Measurements from ENCODE around the gene SSR1.

The SSR1 gene

GRCh38 chr6:7230327-7230691, 82.7 kb downstream of the SSR1 start:
- DNase-seq (ENCODE audit: low read depth, low spot score), result no peak
- no peaks in the 10 kb centered on the region for H3K4me1 ChIP-seq (ENCODE audit: insufficient read depth, insufficient read length)
- no peak for TF ChIP-seq SUZ12 (IDR thresholded peaks at IDR 0.05; ENCODE audit: extremely low read depth, insufficient read depth, insufficient read length)
- TF ChIP-seq YY1 (IDR thresholded peaks at IDR 0.05; ENCODE audit: insufficient read depth, insufficient read length), result no peak
- no peak for TF ChIP-seq ZNF274 (IDR thresholded peaks at IDR 0.05; ENCODE audit: low read depth, low read length)
- H3K9me3 ChIP-seq (ENCODE audit: insufficient read depth, low read length), result no peaks in the 10 kb centered on the region
- H3K27me3 ChIP-seq (ENCODE audit: insufficient read depth, insufficient read length), result no peaks in the 10 kb centered on the region
- H3K9ac ChIP-seq (ENCODE audit: insufficient read length, low read depth), result no peak overlapping the region
- H3K4me3 ChIP-seq (ENCODE audit: insufficient read length, low read depth), result no peak overlapping the region
- H3K36me3 ChIP-seq (ENCODE audit: insufficient read depth, insufficient read length, low read length), result peaks cover 77% of the 10 kb centered on the region

- Histone ChIP-seq H3K27me3 (ENCODE audit: insufficient read depth, insufficient read length) (no peaks in the 10 kb centered on the region), H3K36me3 (ENCODE audit: insufficient read depth, insufficient read length, low read length) (peaks cover 79% of the 10 kb centered on the region)
- TF ChIP-seq ZNF274 (IDR thresholded peaks at IDR 0.05; ENCODE audit: low read depth, low read length) (no peak), SUZ12 (IDR thresholded peaks at IDR 0.05; ENCODE audit: extremely low read depth, insufficient read depth, insufficient read length) (no peak), YY1 (IDR thresholded peaks at IDR 0.05; ENCODE audit: insufficient read depth, insufficient read length) (no peak)
Observed at GRCh38 chr6:7229376-7230326, 83.3 kb downstream of the SSR1 start.

GRCh38 chr6:7228662-7229375, 84.2 kb downstream of the SSR1 start:
- Histone ChIP-seq H3K27me3 (ENCODE audit: insufficient read depth, insufficient read length) (no peaks in the 10 kb centered on the region), H3K9me3 (ENCODE audit: insufficient read depth, low read length) (no peaks in the 10 kb centered on the region), H3K4me3 (ENCODE audit: insufficient read length, low read depth) (no peak overlapping the region), H3K4me1 (ENCODE audit: insufficient read depth, insufficient read length) (no peaks in the 10 kb centered on the region), H3K9ac (ENCODE audit: insufficient read length, low read depth) (no peak overlapping the region), H3K36me3 (ENCODE audit: insufficient read depth, insufficient read length, low read length) (peaks cover 75% of the 10 kb centered on the region)
- no peak for TF ChIP-seq ZNF274 (IDR thresholded peaks at IDR 0.05; ENCODE audit: low read depth, low read length)
- no peak for TF ChIP-seq YY1 (IDR thresholded peaks at IDR 0.05; ENCODE audit: insufficient read depth, insufficient read length)
- no peak for TF ChIP-seq SUZ12 (IDR thresholded peaks at IDR 0.05; ENCODE audit: extremely low read depth, insufficient read depth, insufficient read length)
- no peak for DNase-seq (ENCODE audit: low read depth, low spot score)

More at GRCh38 chr6:7229376-7230326, 83.3 kb downstream of the SSR1 start:
- Histone ChIP-seq H3K4me1 (ENCODE audit: insufficient read depth, insufficient read length) (no peaks in the 10 kb centered on the region), H3K4me3 (ENCODE audit: insufficient read length, low read depth) (no peak overlapping the region), H3K9me3 (ENCODE audit: insufficient read depth, low read length) (no peaks in the 10 kb centered on the region), H3K9ac (ENCODE audit: insufficient read length, low read depth) (no peak overlapping the region)
- DNase-seq (ENCODE audit: low read depth, low spot score), result no peak

- DNase-seq (ENCODE audit: low read depth, low spot score), result no peak
- Histone ChIP-seq H3K27me3 (ENCODE audit: insufficient read depth, insufficient read length) (no peaks in the 10 kb centered on the region), H3K36me3 (ENCODE audit: insufficient read depth, insufficient read length, low read length) (peaks cover 55% of the 10 kb centered on the region)
Observed at GRCh38 chr6:7224731-7225130, 88.3 kb downstream of the SSR1 start.

GRCh38 chr6:7222197-7222596, 90.8 kb downstream of the SSR1 start:
- no peak overlapping the region for H3K4me3 ChIP-seq (ENCODE audit: insufficient read length, low read depth)
- H3K9ac ChIP-seq (ENCODE audit: insufficient read length, low read depth), result no peak overlapping the region
- no peak for DNase-seq (ENCODE audit: low read depth, low spot score)
- TF ChIP-seq YY1 (IDR thresholded peaks at IDR 0.05; ENCODE audit: insufficient read depth, insufficient read length), result no peak
- no peak for TF ChIP-seq SUZ12 (IDR thresholded peaks at IDR 0.05; ENCODE audit: extremely low read depth, insufficient read depth, insufficient read length)
- TF ChIP-seq ZNF274 (IDR thresholded peaks at IDR 0.05; ENCODE audit: low read depth, low read length), result no peak
- H3K4me1 ChIP-seq (ENCODE audit: insufficient read depth, insufficient read length), result no peaks in the 10 kb centered on the region
- no peaks in the 10 kb centered on the region for H3K27me3 ChIP-seq (ENCODE audit: insufficient read depth, insufficient read length)
- no peaks in the 10 kb centered on the region for H3K9me3 ChIP-seq (ENCODE audit: insufficient read depth, low read length)
- peaks cover 46% of the 10 kb centered on the region for H3K36me3 ChIP-seq (ENCODE audit: insufficient read depth, insufficient read length, low read length)

More at GRCh38 chr6:7224731-7225130, 88.3 kb downstream of the SSR1 start:
- Histone ChIP-seq H3K4me3 (ENCODE audit: insufficient read length, low read depth) (no peak overlapping the region), H3K9ac (ENCODE audit: insufficient read length, low read depth) (peak overlapping the region; percentile 9), H3K9me3 (ENCODE audit: insufficient read depth, low read length) (no peaks in the 10 kb centered on the region), H3K4me1 (ENCODE audit: insufficient read depth, insufficient read length) (no peaks in the 10 kb centered on the region)
- TF ChIP-seq YY1 (IDR thresholded peaks at IDR 0.05; ENCODE audit: insufficient read depth, insufficient read length) (no peak), ZNF274 (IDR thresholded peaks at IDR 0.05; ENCODE audit: low read depth, low read length) (no peak), SUZ12 (IDR thresholded peaks at IDR 0.05; ENCODE audit: extremely low read depth, insufficient read depth, insufficient read length) (no peak)

GRCh38 chr6:7219310-7219709, 93.7 kb downstream of the SSR1 start:
- DNase-seq (ENCODE audit: low read depth, low spot score), result no peak
- H3K9ac ChIP-seq (ENCODE audit: insufficient read length, low read depth), result no peak overlapping the region
- H3K4me3 ChIP-seq (ENCODE audit: insufficient read length, low read depth), result no peak overlapping the region
- no peaks in the 10 kb centered on the region for H3K9me3 ChIP-seq (ENCODE audit: insufficient read depth, low read length)
- TF ChIP-seq ZNF274 (IDR thresholded peaks at IDR 0.05; ENCODE audit: low read depth, low read length) (no peak), SUZ12 (IDR thresholded peaks at IDR 0.05; ENCODE audit: extremely low read depth, insufficient read depth, insufficient read length) (no peak), YY1 (IDR thresholded peaks at IDR 0.05; ENCODE audit: insufficient read depth, insufficient read length) (no peak)
- peaks cover 47% of the 10 kb centered on the region for H3K36me3 ChIP-seq (ENCODE audit: insufficient read depth, insufficient read length, low read length)
- H3K4me1 ChIP-seq (ENCODE audit: insufficient read depth, insufficient read length), result no peaks in the 10 kb centered on the region
- H3K27me3 ChIP-seq (ENCODE audit: insufficient read depth, insufficient read length), result no peaks in the 10 kb centered on the region
